HG03139 (cell line): Measurements from ENCODE around the gene FAM3C.
"Not testable (repeated sequence)": the region's sequence is repeated elsewhere in the genome, so short reads cannot be mapped to it uniquely, and the experiment has no call there.

ENCODE experiments used
- ATAC-seq: cut with Tn5 transposase; IDR thresholded peaks from one replicate; pipeline ENCODE4 v1.9.1; 2021; ENCODE audit not compliant: unreplicated experiment

Gene FAM3C

GRCh38 chr7:121331574-121331973 lies 64.5 kb downstream of the FAM3C start:
- ATAC-seq, result no peak

- no peak for ATAC-seq
Measured at GRCh38 chr7:121331048-121331447, 65.1 kb downstream of the FAM3C start.

GRCh38 chr7:121330053-121330833 lies 65.9 kb downstream of the FAM3C start:
- ATAC-seq, result peak; percentile 30

- peak; percentile 61 for ATAC-seq
Measured at GRCh38 chr7:121329191-121330052, 66.7 kb downstream of the FAM3C start.

GRCh38 chr7:121328508-121329190 lies 67.5 kb downstream of the FAM3C start, which contains the start of gene WNT16:
Gene WNT16, plus strand, starts transcription at chr7:121329000. Its CDS starts 293 bp downstream, at chr7:121329293.
- ATAC-seq, result no peak

- ATAC-seq, result no peak
Measured at GRCh38 chr7:121327671-121328070, 68.4 kb downstream of the FAM3C start.

- no peak for ATAC-seq
Measured at GRCh38 chr7:121323515-121324302, 72.4 kb downstream of the FAM3C start.

GRCh38 chr7:121322460-121322859 lies 73.6 kb downstream of the FAM3C start:
- ATAC-seq, result no peak

- ATAC-seq, result not testable (repeated sequence)
Measured at GRCh38 chr7:121315170-121315569, 80.9 kb downstream of the FAM3C start.

- peak; percentile 82 for ATAC-seq
Measured at GRCh38 chr7:121313793-121314676, 82.1 kb downstream of the FAM3C start.

- ATAC-seq, result no peak
Measured at GRCh38 chr7:121313220-121313792, 82.8 kb downstream of the FAM3C start.

GRCh38 chr7:121307021-121307574 lies 89.0 kb downstream of the FAM3C start:
- ATAC-seq, result no peak

- no peak for ATAC-seq
Measured at GRCh38 chr7:121306565-121306964, 89.5 kb downstream of the FAM3C start.

GRCh38 chr7:121305109-121305508 lies 91.0 kb downstream of the FAM3C start:
- no peak for ATAC-seq

GRCh38 chr7:121304102-121304658 lies 91.9 kb downstream of the FAM3C start:
- ATAC-seq, result no peak

- ATAC-seq, result no peak
Measured at GRCh38 chr7:121303422-121304101, 92.5 kb downstream of the FAM3C start.

GRCh38 chr7:121302214-121302745 lies 93.8 kb downstream of the FAM3C start:
- peak; percentile 85 for ATAC-seq
